WTC11 (cell line): Measurements from ENCODE around the gene HK2. TPM values are rescaled to one million over a fixed set of nuclear protein-coding genes. Genes with fewer than 3 reads are reported as not detected.
A peak's percentile ranks its signal among the peaks of the same experiment; 100 is the strongest.

Experiments used
- ATAC-seq: fragments of 200-7000 bp; cut with Tn5 transposase; 2 replicates; pipeline ENCODE4 v1.10.0; 2021; ENCODE audit warnings: mild to moderate bottlenecking, moderate library complexity
- CTCF ChIA-PET: fragments of 300-600 bp; sonication (Branson Sonifier 250); formaldehyde crosslinking; loops from one replicate; lab custom pipeline; 2021; ENCODE audit warnings: antibody characterized with exemption; lab: Charles Lee
- POLR2A ChIA-PET: fragments of 350-600 bp; sonication (Branson Sonifier 250); formaldehyde crosslinking; loops from one replicate; lab custom pipeline; 2021; ENCODE audit warnings: antibody characterized with exemption; lab: Charles Lee
- DNase-seq: peaks from one replicate; pipeline ENCODE4 v3.0.0; 2021; ENCODE audit warnings: low spot score
- H3K27ac Mint-ChIP-seq: 2 replicates; pipeline ENCODE4 v1.8.0; 2021; ENCODE audit warnings: mixed read lengths
- H3K27me3 Mint-ChIP-seq: 2 replicates; pipeline ENCODE4 v1.8.0; 2021; ENCODE audit warnings: low read depth, mild to moderate bottlenecking, moderate library complexity, mixed read lengths
- H3K36me3 Mint-ChIP-seq: 2 replicates; pipeline ENCODE4 v1.8.0; 2021; ENCODE audit warnings: mixed read lengths
- H3K4me1 Mint-ChIP-seq: 2 replicates; pipeline ENCODE4 v1.8.0; 2022; ENCODE audit warnings: mixed read lengths
- H3K4me3 Mint-ChIP-seq: 2 replicates; pipeline ENCODE4 v1.8.0; 2021; ENCODE audit warnings: mild to moderate bottlenecking, moderate library complexity, mixed read lengths
- H3K9me3 Mint-ChIP-seq: 2 replicates; pipeline ENCODE4 v1.8.0; 2021; ENCODE audit warnings: mixed read lengths
- ATF3 ChIP-seq: sonication (generic); formaldehyde crosslinking; conservative IDR thresholded peaks from 2 replicates; pipeline ENCODE4 v1.8.1; 2022; ENCODE audit warnings: mild to moderate bottlenecking, missing genetic modification reagents
- ATF6 ChIP-seq: sonication (generic); formaldehyde crosslinking; IDR thresholded peaks from 2 replicates; pipeline ENCODE4 v1.8.1; 2023; ENCODE audit warnings: mild to moderate bottlenecking, missing genetic modification reagents
- ESRRA ChIP-seq: sonication (generic); formaldehyde crosslinking; IDR thresholded peaks from 2 replicates; pipeline ENCODE4 v1.8.1; 2022; ENCODE audit warnings: mild to moderate bottlenecking, missing genetic modification reagents, borderline replicate concordance
- ETV6 ChIP-seq: sonication (generic); formaldehyde crosslinking; IDR thresholded peaks from 2 replicates; pipeline ENCODE4 v1.8.1; 2022; ENCODE audit warnings: mild to moderate bottlenecking, missing genetic modification reagents
- GABPB1 ChIP-seq: sonication (generic); formaldehyde crosslinking; IDR thresholded peaks from 2 replicates; pipeline ENCODE4 v1.8.1; 2023; ENCODE audit warnings: mild to moderate bottlenecking, missing genetic modification reagents
- JUN ChIP-seq: sonication (generic); formaldehyde crosslinking; IDR thresholded peaks from 2 replicates; pipeline ENCODE4 v1.8.0; 2023; ENCODE audit warnings: mild to moderate bottlenecking, missing genetic modification reagents
- KAT7 ChIP-seq: sonication (generic); formaldehyde crosslinking; IDR thresholded peaks from 2 replicates; pipeline ENCODE4 v1.8.1; 2023; ENCODE audit warnings: missing genetic modification reagents, mild to moderate bottlenecking, borderline replicate concordance
- NR1H2 ChIP-seq: sonication (generic); formaldehyde crosslinking; IDR thresholded peaks from 2 replicates; pipeline ENCODE4 v1.9.0; 2021; ENCODE audit warnings: mild to moderate bottlenecking, moderate library complexity, missing genetic modification reagents
- RELA ChIP-seq: sonication (generic); formaldehyde crosslinking; IDR thresholded peaks from 2 replicates; pipeline ENCODE4 v1.8.1; 2022; ENCODE audit warnings: missing genetic modification reagents, mild to moderate bottlenecking, borderline replicate concordance
- TCF7 ChIP-seq: sonication (generic); formaldehyde crosslinking; IDR thresholded peaks from 2 replicates; pipeline ENCODE4 v1.8.0; 2022; ENCODE audit warnings: mild to moderate bottlenecking, low read depth, missing genetic modification reagents, moderate library complexity
- TEAD4 ChIP-seq: sonication (generic); formaldehyde crosslinking; IDR thresholded peaks from 2 replicates; pipeline ENCODE4 v1.8.0; 2022; ENCODE audit warnings: mild to moderate bottlenecking, missing genetic modification reagents
- TP53 ChIP-seq: sonication (generic); formaldehyde crosslinking; IDR thresholded peaks from 2 replicates; pipeline ENCODE4 v1.8.1; 2023; ENCODE audit warnings: mild to moderate bottlenecking, missing genetic modification reagents
- ZMAT4 ChIP-seq: fragments of 250-450 bp; sonication (Bioruptor Pico); IDR thresholded peaks from 2 replicates; pipeline ENCODE4 v1.9.0; 2021; ENCODE audit warnings: mild to moderate bottlenecking
- ZNF232 ChIP-seq: sonication (generic); formaldehyde crosslinking; IDR thresholded peaks from 2 replicates; pipeline ENCODE4 v1.8.0; 2022; ENCODE audit warnings: mild to moderate bottlenecking, missing genetic modification reagents
- ZNF416 ChIP-seq: fragments of 250-450 bp; sonication (Bioruptor Pico); IDR thresholded peaks from 2 replicates; pipeline ENCODE4 v1.9.0; 2021; ENCODE audit warnings: mild to moderate bottlenecking, inconsistent platforms
- ZSCAN18 ChIP-seq: fragments of 250-450 bp; sonication (Bioruptor Pico); IDR thresholded peaks from 2 replicates; pipeline ENCODE4 v2.1.2; 2022; ENCODE audit warnings: mild to moderate bottlenecking, moderate library complexity
- total RNA-seq: library from RNA; stranded (reverse); gene quantifications from 3 replicates; pipeline ENCODE4 v1.2.3, GENCODE V29; 2021
- TF ChIP-seq, protein P1 (sequence below): fragments of 250-450 bp; sonication (Bioruptor Pico); IDR thresholded peaks from 2 replicates; pipeline ENCODE4 v1.9.0; 2021; ENCODE audit warnings: mild to moderate bottlenecking
- TF ChIP-seq, protein P2 (sequence below): fragments of 200-600 bp; IDR thresholded peaks from 2 replicates; pipeline ENCODE4 v1.8.0; 2022; ENCODE audit warnings: antibody characterized with exemption
- TF ChIP-seq, protein P3 (sequence below): sonication (generic); formaldehyde crosslinking; IDR thresholded peaks from 2 replicates; pipeline ENCODE4 v1.8.0; 2023; ENCODE audit warnings: missing genetic modification reagents
- TF ChIP-seq, protein P4 (sequence below): sonication (generic); formaldehyde crosslinking; IDR thresholded peaks from 2 replicates; pipeline ENCODE4 v1.8.1; 2023; ENCODE audit warnings: mild to moderate bottlenecking, missing genetic modification reagents, borderline replicate concordance

Gene HK2
- total RNA-seq, 1 experiment from 2014 or later = 61.6 TPM

- no peaks in the 10 kb centered on the region for H3K9me3 Mint-ChIP-seq
- H3K27me3 Mint-ChIP-seq = no peaks in the 10 kb centered on the region
- H3K4me3 Mint-ChIP-seq = no peak overlapping the region
- POLR2A ChIA-PET = no interaction called here
- CTCF ChIA-PET = interaction anchor here (2.4 kb wide), 1 partner anchor 33 kb away, joined by 8 read pairs; no protein-coding TSS in a partner anchor
- H3K36me3 Mint-ChIP-seq = peaks cover 59% of the 10 kb centered on the region
- ATAC-seq = no peak
- no peak overlapping the region; the same call in 1 of the 2 replicates for H3K27ac Mint-ChIP-seq
- TF ChIP-seq ETV6 (no peak), KAT7 (no peak), ZNF232 (CRISPR knock-in tag) (no peak), TEAD4 (CRISPR knock-in tag) (no peak), ZNF416 (no peak), GABPB1 (CRISPR knock-in tag) (no peak), RELA (CRISPR knock-in tag) (no peak), TP53 (CRISPR knock-in tag) (no peak)
- H3K4me1 Mint-ChIP-seq = peaks cover 41% of the 10 kb centered on the region
- no peak for DNase-seq
Observed at GRCh38 chr2:74869517-74869916, 35.6 kb downstream of the HK2 start.

- ChIA-PET CTCF (interaction anchor here (2.4 kb wide), 1 partner anchor 34 kb away, joined by 8 read pairs; no protein-coding TSS in a partner anchor), POLR2A (no interaction called here)
- peak overlapping the region; percentile 4; the same call in 1 of the 2 replicates for H3K27ac Mint-ChIP-seq
- peak; percentile 43 for ATAC-seq
- H3K9me3 Mint-ChIP-seq = no peaks in the 10 kb centered on the region
- H3K27me3 Mint-ChIP-seq = no peaks in the 10 kb centered on the region
- TF ChIP-seq, protein P1, sequence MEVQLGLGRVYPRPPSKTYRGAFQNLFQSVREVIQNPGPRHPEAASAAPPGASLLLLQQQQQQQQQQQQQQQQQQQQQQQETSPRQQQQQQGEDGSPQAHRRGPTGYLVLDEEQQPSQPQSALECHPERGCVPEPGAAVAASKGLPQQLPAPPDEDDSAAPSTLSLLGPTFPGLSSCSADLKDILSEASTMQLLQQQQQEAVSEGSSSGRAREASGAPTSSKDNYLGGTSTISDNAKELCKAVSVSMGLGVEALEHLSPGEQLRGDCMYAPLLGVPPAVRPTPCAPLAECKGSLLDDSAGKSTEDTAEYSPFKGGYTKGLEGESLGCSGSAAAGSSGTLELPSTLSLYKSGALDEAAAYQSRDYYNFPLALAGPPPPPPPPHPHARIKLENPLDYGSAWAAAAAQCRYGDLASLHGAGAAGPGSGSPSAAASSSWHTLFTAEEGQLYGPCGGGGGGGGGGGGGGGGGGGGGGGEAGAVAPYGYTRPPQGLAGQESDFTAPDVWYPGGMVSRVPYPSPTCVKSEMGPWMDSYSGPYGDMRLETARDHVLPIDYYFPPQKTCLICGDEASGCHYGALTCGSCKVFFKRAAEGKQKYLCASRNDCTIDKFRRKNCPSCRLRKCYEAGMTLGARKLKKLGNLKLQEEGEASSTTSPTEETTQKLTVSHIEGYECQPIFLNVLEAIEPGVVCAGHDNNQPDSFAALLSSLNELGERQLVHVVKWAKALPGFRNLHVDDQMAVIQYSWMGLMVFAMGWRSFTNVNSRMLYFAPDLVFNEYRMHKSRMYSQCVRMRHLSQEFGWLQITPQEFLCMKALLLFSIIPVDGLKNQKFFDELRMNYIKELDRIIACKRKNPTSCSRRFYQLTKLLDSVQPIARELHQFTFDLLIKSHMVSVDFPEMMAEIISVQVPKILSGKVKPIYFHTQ (CRISPR knock-in tag) = no peak
- TF ChIP-seq ZMAT4 (CRISPR knock-in tag) (no peak), ESRRA (no peak), ZSCAN18 (CRISPR knock-in tag) (no peak), NR1H2 (CRISPR knock-in tag) (no peak), TCF7 (CRISPR knock-in tag) (no peak)
- TF ChIP-seq, protein P2, sequence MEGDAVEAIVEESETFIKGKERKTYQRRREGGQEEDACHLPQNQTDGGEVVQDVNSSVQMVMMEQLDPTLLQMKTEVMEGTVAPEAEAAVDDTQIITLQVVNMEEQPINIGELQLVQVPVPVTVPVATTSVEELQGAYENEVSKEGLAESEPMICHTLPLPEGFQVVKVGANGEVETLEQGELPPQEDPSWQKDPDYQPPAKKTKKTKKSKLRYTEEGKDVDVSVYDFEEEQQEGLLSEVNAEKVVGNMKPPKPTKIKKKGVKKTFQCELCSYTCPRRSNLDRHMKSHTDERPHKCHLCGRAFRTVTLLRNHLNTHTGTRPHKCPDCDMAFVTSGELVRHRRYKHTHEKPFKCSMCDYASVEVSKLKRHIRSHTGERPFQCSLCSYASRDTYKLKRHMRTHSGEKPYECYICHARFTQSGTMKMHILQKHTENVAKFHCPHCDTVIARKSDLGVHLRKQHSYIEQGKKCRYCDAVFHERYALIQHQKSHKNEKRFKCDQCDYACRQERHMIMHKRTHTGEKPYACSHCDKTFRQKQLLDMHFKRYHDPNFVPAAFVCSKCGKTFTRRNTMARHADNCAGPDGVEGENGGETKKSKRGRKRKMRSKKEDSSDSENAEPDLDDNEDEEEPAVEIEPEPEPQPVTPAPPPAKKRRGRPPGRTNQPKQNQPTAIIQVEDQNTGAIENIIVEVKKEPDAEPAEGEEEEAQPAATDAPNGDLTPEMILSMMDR = no peak
- H3K4me3 Mint-ChIP-seq = no peak overlapping the region
- H3K36me3 Mint-ChIP-seq = peaks cover 69% of the 10 kb centered on the region
- H3K4me1 Mint-ChIP-seq = peaks cover 27% of the 10 kb centered on the region
- no peak for DNase-seq
Observed at GRCh38 chr2:74870951-74871350, 37.0 kb downstream of the HK2 start.

DNA sequence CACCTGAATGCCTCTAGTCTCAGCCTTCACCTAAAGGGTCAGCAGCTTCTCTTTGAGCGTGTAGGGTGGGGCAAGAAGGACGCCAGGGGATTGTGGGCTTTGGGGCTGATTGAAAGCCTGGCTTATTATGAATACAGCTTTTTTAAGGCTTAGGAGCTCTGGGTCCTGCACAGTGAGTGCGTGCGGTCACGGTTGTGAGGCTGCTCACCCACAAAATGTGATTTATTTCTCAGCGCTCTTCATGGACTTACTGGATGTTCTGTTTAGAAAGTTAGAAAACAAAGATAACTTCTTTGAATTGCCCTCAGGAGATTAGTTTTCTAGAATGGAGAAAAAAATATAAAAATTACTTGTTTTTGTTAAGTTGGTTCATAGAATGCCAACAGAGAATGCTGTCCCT is 37.5 kb downstream of the HK2 start:
- peaks cover 22% of the 10 kb centered on the region for H3K4me1 Mint-ChIP-seq
- peaks cover 72% of the 10 kb centered on the region for H3K36me3 Mint-ChIP-seq
- TF ChIP-seq JUN (no peak), ATF6 (CRISPR knock-in tag) (no peak), ATF3 (CRISPR knock-in tag) (no peak)
- TF ChIP-seq, protein P3, sequence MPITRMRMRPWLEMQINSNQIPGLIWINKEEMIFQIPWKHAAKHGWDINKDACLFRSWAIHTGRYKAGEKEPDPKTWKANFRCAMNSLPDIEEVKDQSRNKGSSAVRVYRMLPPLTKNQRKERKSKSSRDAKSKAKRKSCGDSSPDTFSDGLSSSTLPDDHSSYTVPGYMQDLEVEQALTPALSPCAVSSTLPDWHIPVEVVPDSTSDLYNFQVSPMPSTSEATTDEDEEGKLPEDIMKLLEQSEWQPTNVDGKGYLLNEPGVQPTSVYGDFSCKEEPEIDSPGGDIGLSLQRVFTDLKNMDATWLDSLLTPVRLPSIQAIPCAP (CRISPR knock-in tag) = no peak
- TF ChIP-seq, protein P4, sequence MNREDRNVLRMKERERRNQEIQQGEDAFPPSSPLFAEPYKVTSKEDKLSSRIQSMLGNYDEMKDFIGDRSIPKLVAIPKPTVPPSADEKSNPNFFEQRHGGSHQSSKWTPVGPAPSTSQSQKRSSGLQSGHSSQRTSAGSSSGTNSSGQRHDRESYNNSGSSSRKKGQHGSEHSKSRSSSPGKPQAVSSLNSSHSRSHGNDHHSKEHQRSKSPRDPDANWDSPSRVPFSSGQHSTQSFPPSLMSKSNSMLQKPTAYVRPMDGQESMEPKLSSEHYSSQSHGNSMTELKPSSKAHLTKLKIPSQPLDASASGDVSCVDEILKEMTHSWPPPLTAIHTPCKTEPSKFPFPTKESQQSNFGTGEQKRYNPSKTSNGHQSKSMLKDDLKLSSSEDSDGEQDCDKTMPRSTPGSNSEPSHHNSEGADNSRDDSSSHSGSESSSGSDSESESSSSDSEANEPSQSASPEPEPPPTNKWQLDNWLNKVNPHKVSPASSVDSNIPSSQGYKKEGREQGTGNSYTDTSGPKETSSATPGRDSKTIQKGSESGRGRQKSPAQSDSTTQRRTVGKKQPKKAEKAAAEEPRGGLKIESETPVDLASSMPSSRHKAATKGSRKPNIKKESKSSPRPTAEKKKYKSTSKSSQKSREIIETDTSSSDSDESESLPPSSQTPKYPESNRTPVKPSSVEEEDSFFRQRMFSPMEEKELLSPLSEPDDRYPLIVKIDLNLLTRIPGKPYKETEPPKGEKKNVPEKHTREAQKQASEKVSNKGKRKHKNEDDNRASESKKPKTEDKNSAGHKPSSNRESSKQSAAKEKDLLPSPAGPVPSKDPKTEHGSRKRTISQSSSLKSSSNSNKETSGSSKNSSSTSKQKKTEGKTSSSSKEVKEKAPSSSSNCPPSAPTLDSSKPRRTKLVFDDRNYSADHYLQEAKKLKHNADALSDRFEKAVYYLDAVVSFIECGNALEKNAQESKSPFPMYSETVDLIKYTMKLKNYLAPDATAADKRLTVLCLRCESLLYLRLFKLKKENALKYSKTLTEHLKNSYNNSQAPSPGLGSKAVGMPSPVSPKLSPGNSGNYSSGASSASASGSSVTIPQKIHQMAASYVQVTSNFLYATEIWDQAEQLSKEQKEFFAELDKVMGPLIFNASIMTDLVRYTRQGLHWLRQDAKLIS = no peak

More for the DNA sequence above, 37.5 kb downstream of the HK2 start:
- POLR2A ChIA-PET = no interaction called here
- peak overlapping the region; percentile 67; the same call in 1 of the 2 replicates for H3K27ac Mint-ChIP-seq
- no peak for DNase-seq
- H3K9me3 Mint-ChIP-seq = no peaks in the 10 kb centered on the region
- H3K27me3 Mint-ChIP-seq = no peaks in the 10 kb centered on the region
- CTCF ChIA-PET = no interaction called here
- no peak overlapping the region for H3K4me3 Mint-ChIP-seq
- ATAC-seq = no peak
